BLaER1 treated with 17β-estradiol and CSF1 and Interleukin-3, amounts not matched to agents 10 nM and 100 nM (cell line): Measurements from ENCODE around the gene MCTP2.

ENCODE experiments used
- H3K27ac ChIP-seq, 11 experiments: shearing (Covaris generic); formaldehyde crosslinking; 2 replicates each; pipeline ENCODE4 v1.8.1; 2022
- H3K27me3 ChIP-seq, 11 experiments: shearing (Covaris generic); formaldehyde crosslinking; 2 replicates each; pipeline ENCODE4 v1.8.1; 2022
- H3K36me3 ChIP-seq, 11 experiments: shearing (Covaris generic); formaldehyde crosslinking; 2 replicates each; pipeline ENCODE4 v1.8.1; 2022
- H3K4me1 ChIP-seq, 10 experiments: shearing (Covaris generic); formaldehyde crosslinking; 2 replicates each; pipeline ENCODE4 v1.8.1; 2022
- H3K4me2 ChIP-seq, 11 experiments: shearing (Covaris generic); formaldehyde crosslinking; 2 replicates each; pipeline ENCODE4 v1.8.1; 2022
- H3K4me3 ChIP-seq, 10 experiments: shearing (Covaris generic); formaldehyde crosslinking; 2 replicates each; pipeline ENCODE4 v1.8.1; 2022
- H3K9ac ChIP-seq, 11 experiments: shearing (Covaris generic); formaldehyde crosslinking; 2 replicates each; pipeline ENCODE4 v1.8.1; 2022
- H3K9me3 ChIP-seq, 11 experiments: shearing (Covaris generic); formaldehyde crosslinking; replicated peaks in 1 of 11; 2 replicates each; pipeline ENCODE4 v1.8.1; 2022
- H4K20me1 ChIP-seq, 11 experiments: shearing (Covaris generic); formaldehyde crosslinking; 2 replicates each; pipeline ENCODE4 v1.8.1; 2022
- Cebpa-rat ChIP-seq, 11 experiments: shearing (Covaris generic); IDR thresholded peaks; 2 replicates each; pipeline ENCODE4 v1.8.1; 2022

MCTP2 gene

DNA sequence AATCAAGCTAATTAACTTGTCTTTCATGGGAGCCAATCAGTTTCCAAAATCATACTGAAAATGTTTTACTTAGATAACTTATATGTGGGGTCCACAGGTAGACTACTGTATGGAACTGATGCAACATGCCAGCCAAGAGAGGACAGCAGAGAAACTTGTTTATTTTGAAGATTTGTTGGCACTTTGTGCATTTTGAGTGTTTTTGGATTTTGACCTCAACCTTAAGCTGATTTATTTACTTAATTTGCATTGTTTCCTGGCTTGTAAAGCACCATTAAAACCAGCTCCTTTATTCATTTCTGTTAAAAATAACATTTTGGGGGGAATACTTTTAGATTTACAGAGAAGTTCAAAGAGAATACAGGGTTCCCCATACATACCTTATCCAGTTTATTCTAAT is 166.6 kb downstream of the MCTP2 start:
- no peak overlapping the region for H3K4me3 ChIP-seq
- H3K9ac ChIP-seq: no peak overlapping the region
- H3K36me3 ChIP-seq: peaks cover 0 to 7% (median 0%) of the 10 kb centered on the region in 11 experiments; a peak in 1 of 22 replicates
- H3K9me3 ChIP-seq: no peaks in the 10 kb centered on the region
- H3K27ac ChIP-seq: no peak overlapping the region
- no peaks in the 10 kb centered on the region for H3K27me3 ChIP-seq
- no peak for TF ChIP-seq Cebpa-rat (IDR thresholded peaks at IDR 0.05)
- H4K20me1 ChIP-seq: no peaks in the 10 kb centered on the region
- no peaks in the 10 kb centered on the region for H3K4me1 ChIP-seq
- no peak overlapping the region for H3K4me2 ChIP-seq

- TF ChIP-seq Cebpa-rat (IDR thresholded peaks at IDR 0.05): no peak
- Histone ChIP-seq H3K27ac (no peak overlapping the region), H3K9me3 (no peaks in the 10 kb centered on the region), H3K4me3 (no peak overlapping the region), H3K9ac (no peak overlapping the region), H3K36me3 (peaks cover 0 to 15% (median 0%) of the 10 kb centered on the region in 11 experiments; a peak in 1 of 22 replicates), H4K20me1 (no peaks in the 10 kb centered on the region), H3K4me2 (no peak overlapping the region), H3K27me3 (no peaks in the 10 kb centered on the region), H3K4me1 (no peaks in the 10 kb centered on the region)
Observed at GRCh38 chr15:94400526-94401298, 169.4 kb downstream of the MCTP2 start.

DNA sequence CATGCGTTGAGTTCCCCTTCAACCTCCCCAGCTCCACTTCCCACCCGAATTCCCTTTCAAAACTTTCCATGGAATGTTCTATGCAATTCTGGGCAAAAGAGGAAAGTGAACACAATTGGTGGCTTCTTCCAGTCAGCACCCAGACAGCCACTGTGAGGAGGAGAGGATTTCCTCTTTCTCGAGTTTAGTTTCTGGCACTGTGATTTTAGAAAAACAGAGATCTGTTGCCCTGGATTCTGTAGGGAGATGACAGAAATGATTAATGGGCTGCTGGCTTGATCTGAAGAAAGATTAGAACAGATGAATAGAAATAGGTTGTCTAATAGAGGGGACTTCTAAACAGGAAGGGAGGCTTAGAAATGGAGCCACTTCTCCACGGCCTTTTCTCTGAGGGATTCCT is 172.0 kb downstream of the MCTP2 start:
- no peak overlapping the region; a peak in 1 of 22 replicates for H3K4me2 ChIP-seq
- no peak for TF ChIP-seq Cebpa-rat (IDR thresholded peaks at IDR 0.05)
- no peaks in the 10 kb centered on the region for H4K20me1 ChIP-seq
- no peaks in the 10 kb centered on the region for H3K27me3 ChIP-seq
- H3K9ac ChIP-seq: no peak overlapping the region
- 0 out of 22 replicates have a peak, but pooled peaks cover 0 to 15% (median 0%) of the 10 kb centered on the region in 11 experiments for H3K36me3 ChIP-seq
- no peak overlapping the region for H3K4me3 ChIP-seq
- H3K9me3 ChIP-seq: no peaks in the 10 kb centered on the region
- no peak overlapping the region for H3K27ac ChIP-seq
- no peaks in the 10 kb centered on the region for H3K4me1 ChIP-seq

GRCh38 chr15:94404733-94405283 is 173.4 kb downstream of the MCTP2 start:
- 0 out of 22 replicates have a peak, but pooled peaks cover 0 to 15% (median 0%) of the 10 kb centered on the region in 11 experiments for H3K36me3 ChIP-seq
- no peaks in the 10 kb centered on the region for H4K20me1 ChIP-seq
- H3K27ac ChIP-seq: no peak overlapping the region
- H3K9me3 ChIP-seq: no peaks in the 10 kb centered on the region
- TF ChIP-seq Cebpa-rat (IDR thresholded peaks at IDR 0.05): no peak
- H3K4me2 ChIP-seq: no peak overlapping the region
- no peaks in the 10 kb centered on the region for H3K4me1 ChIP-seq
- H3K4me3 ChIP-seq: no peak overlapping the region
- no peak overlapping the region for H3K9ac ChIP-seq
- H3K27me3 ChIP-seq: no peaks in the 10 kb centered on the region

GRCh38 chr15:94411285-94411684 is 179.9 kb downstream of the MCTP2 start:
- no peaks in the 10 kb centered on the region for H3K4me1 ChIP-seq
- H3K4me2 ChIP-seq: no peak overlapping the region
- H3K27ac ChIP-seq: no peak overlapping the region
- no peak for TF ChIP-seq Cebpa-rat (IDR thresholded peaks at IDR 0.05)
- H4K20me1 ChIP-seq: no peaks in the 10 kb centered on the region
- no peak overlapping the region for H3K4me3 ChIP-seq
- H3K9ac ChIP-seq: no peak overlapping the region
- no peaks in the 10 kb centered on the region; a peak in 1 of 22 replicates for H3K27me3 ChIP-seq
- H3K9me3 ChIP-seq: no peaks in the 10 kb centered on the region
- H3K36me3 ChIP-seq: no peaks in the 10 kb centered on the region

- H3K36me3 ChIP-seq: no peaks in the 10 kb centered on the region
- H3K27ac ChIP-seq: no peak overlapping the region
- H3K4me1 ChIP-seq: no peaks in the 10 kb centered on the region
- no peaks in the 10 kb centered on the region for H4K20me1 ChIP-seq
- no peak for TF ChIP-seq Cebpa-rat (IDR thresholded peaks at IDR 0.05)
- H3K27me3 ChIP-seq: no peaks in the 10 kb centered on the region; a peak in 1 of 22 replicates
- H3K4me3 ChIP-seq: no peak overlapping the region
- H3K9me3 ChIP-seq: no peaks in the 10 kb centered on the region
- H3K9ac ChIP-seq: no peak overlapping the region
- H3K4me2 ChIP-seq: no peak overlapping the region
Observed at GRCh38 chr15:94411846-94412245, 180.5 kb downstream of the MCTP2 start.

GRCh38 chr15:94412979-94413746 is 181.8 kb downstream of the MCTP2 start:
- Histone ChIP-seq H3K4me2 (no peak overlapping the region), H4K20me1 (no peaks in the 10 kb centered on the region), H3K27ac (no peak overlapping the region), H3K9me3 (no peaks in the 10 kb centered on the region), H3K4me1 (no peaks in the 10 kb centered on the region), H3K27me3 (no peaks in the 10 kb centered on the region; a peak in 1 of 22 replicates), H3K4me3 (no peak overlapping the region), H3K9ac (no peak overlapping the region), H3K36me3 (no peaks in the 10 kb centered on the region)
- TF ChIP-seq Cebpa-rat (IDR thresholded peaks at IDR 0.05): no peak

GRCh38 chr15:94414916-94415315 is 183.6 kb downstream of the MCTP2 start:
- H3K4me2 ChIP-seq: no peak overlapping the region
- no peaks in the 10 kb centered on the region; a peak in 1 of 22 replicates for H3K27me3 ChIP-seq
- H3K4me1 ChIP-seq: no peaks in the 10 kb centered on the region
- no peak overlapping the region for H3K9ac ChIP-seq
- no peak for TF ChIP-seq Cebpa-rat (IDR thresholded peaks at IDR 0.05)
- no peaks in the 10 kb centered on the region for H4K20me1 ChIP-seq
- no peak overlapping the region for H3K27ac ChIP-seq
- H3K36me3 ChIP-seq: no peaks in the 10 kb centered on the region
- peaks cover 0 to 10% (median 7%) of the 10 kb centered on the region in 11 experiments; a peak in 14 of 22 replicates for H3K9me3 ChIP-seq
- no peak overlapping the region for H3K4me3 ChIP-seq

DNA sequence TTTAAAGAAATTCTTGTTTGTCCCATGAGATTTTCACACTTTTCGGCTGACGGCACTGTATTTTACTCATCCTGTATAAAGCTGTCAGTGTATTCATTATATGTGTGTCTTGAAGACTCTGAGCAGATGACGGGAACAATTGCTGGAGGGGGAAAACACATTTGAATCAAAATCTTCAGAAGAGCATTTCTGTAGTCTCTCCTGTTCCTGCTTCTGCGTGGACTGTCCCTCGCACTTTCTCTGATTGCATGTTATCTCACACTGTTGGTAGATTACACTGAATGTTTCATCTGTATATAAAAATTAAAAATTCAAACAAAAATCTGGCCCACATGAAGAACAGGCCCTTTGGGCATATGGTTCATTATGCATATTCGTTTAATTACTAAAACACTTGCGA is 184.9 kb downstream of the MCTP2 start:
- Histone ChIP-seq H3K9me3 (peaks cover 0 to 18% (median 12%) of the 10 kb centered on the region in 11 experiments; a peak in 14 of 22 replicates), H3K4me2 (no peak overlapping the region), H4K20me1 (no peaks in the 10 kb centered on the region), H3K36me3 (no peaks in the 10 kb centered on the region), H3K9ac (no peak overlapping the region), H3K27ac (no peak overlapping the region), H3K27me3 (no peaks in the 10 kb centered on the region; a peak in 1 of 22 replicates), H3K4me3 (no peak overlapping the region), H3K4me1 (no peaks in the 10 kb centered on the region)
- TF ChIP-seq Cebpa-rat (IDR thresholded peaks at IDR 0.05): no peak
